NCI-H748 treated with DMSO at 0.1 percent for 48 hours (cell line): Measurements from ENCODE around the gene MMP1.

Experiments used
- DNase-seq: peaks from one replicate; lab custom pipeline; 2025; lab: John Stamatoyannopoulos, UW

The MMP1 gene

GRCh38 chr11:102760344-102761035, 37.5 kb downstream of the MMP1 start:
- no peak for DNase-seq

- no peak for DNase-seq
Observed at GRCh38 chr11:102757823-102758549, 40.0 kb downstream of the MMP1 start.

- DNase-seq, result no peak
Observed at GRCh38 chr11:102753267-102753666, 44.7 kb downstream of the MMP1 start.

GRCh38 chr11:102751673-102752072, 46.3 kb downstream of the MMP1 start:
- DNase-seq, result no peak

- no peak for DNase-seq
Observed at GRCh38 chr11:102749101-102749722, 48.7 kb downstream of the MMP1 start.

- peak; percentile 16 for DNase-seq
Observed at GRCh38 chr11:102746746-102747578, 51.0 kb downstream of the MMP1 start.
